Left ventricle myocardium inferior (tissue), 1 donor: ENCODE measurements around the gene EPB41L4A. TPM values are rescaled to one million over a fixed set of nuclear protein-coding genes. Genes with fewer than 3 reads are reported as not detected.

Experiments used
- DNase-seq: peaks from one replicate; pipeline ENCODE4 v3.0.0-alpha.2; 2020
- H3K27ac ChIP-seq: fragments of 200-600 bp; replicated peaks from 2 replicates; pipeline ENCODE4 v1.8.0; 2021
- H3K27me3 ChIP-seq: fragments of 200-600 bp; 2 replicates; pipeline ENCODE4 v1.8.0; 2021; ENCODE audit warnings: low read depth
- H3K36me3 ChIP-seq: fragments of 200-600 bp; 2 replicates; pipeline ENCODE4 v1.8.0; 2021
- H3K4me1 ChIP-seq: fragments of 200-600 bp; 2 replicates; pipeline ENCODE4 v1.8.0; 2021
- H3K4me3 ChIP-seq: fragments of 200-600 bp; 2 replicates; pipeline ENCODE4 v1.8.0; 2021; ENCODE audit warnings: mild to moderate bottlenecking, moderate library complexity
- H3K9me3 ChIP-seq: fragments of 200-600 bp; replicated peaks from 2 replicates; pipeline ENCODE4 v1.8.0; 2021
- CTCF ChIP-seq: fragments of 200-600 bp; IDR thresholded peaks from 2 replicates; pipeline ENCODE4 v1.8.0; 2021; ENCODE audit warnings: antibody characterized with exemption, mild to moderate bottlenecking, borderline replicate concordance
- intact Hi-C: fragments of 100-400 bp; cut with micrococcal nuclease; formaldehyde crosslinking; loops from one replicate; pipeline ENCODE4 v1.11.0; 2022
- total RNA-seq: library from RNA; stranded (reverse); fragmentation: NEBNext Ultra II Directional; extraction: Animal tissue kit (Norgen Biotek cat#: 25700); gene quantifications from one replicate; pipeline ENCODE4 v1.2.1, GENCODE V29; 2021
- donor health status: DM: no; HTN: yes; CAD: no; lungs with severe emphysema.

EPB41L4A gene
- total RNA-seq, 1 donor from 2014 or later, result 17.8 TPM

DNA sequence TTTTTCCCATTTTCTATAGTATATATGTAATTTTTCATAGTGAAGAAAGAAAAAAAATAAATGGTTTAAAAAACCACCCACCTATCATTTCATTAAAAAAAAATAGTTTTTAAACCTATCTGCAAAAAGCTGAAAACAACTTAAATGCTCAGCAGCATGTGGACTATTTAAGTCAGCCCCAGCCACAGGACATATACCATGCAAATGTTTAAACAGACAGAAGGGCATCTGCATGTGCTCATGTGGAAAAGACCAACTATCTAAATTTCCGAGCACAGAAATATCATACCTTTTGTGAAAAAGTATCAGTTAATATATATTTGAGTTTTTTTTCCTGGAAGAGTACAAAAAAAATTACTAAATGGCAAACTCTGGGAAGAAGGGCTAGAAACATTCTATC lies 143.4 kb downstream of the EPB41L4A start:
- peaks cover 16% of the 10 kb centered on the region for H3K4me1 ChIP-seq
- H3K27me3 ChIP-seq, result no peaks in the 10 kb centered on the region
- no peaks in the 10 kb centered on the region for H3K9me3 ChIP-seq
- TF ChIP-seq CTCF, result no peak
- no peak overlapping the region for H3K4me3 ChIP-seq
- H3K27ac ChIP-seq, result no peak overlapping the region
- H3K36me3 ChIP-seq, result no peaks in the 10 kb centered on the region
- DNase-seq, result no peak
- intact Hi-C loops, result no loop called here

DNA sequence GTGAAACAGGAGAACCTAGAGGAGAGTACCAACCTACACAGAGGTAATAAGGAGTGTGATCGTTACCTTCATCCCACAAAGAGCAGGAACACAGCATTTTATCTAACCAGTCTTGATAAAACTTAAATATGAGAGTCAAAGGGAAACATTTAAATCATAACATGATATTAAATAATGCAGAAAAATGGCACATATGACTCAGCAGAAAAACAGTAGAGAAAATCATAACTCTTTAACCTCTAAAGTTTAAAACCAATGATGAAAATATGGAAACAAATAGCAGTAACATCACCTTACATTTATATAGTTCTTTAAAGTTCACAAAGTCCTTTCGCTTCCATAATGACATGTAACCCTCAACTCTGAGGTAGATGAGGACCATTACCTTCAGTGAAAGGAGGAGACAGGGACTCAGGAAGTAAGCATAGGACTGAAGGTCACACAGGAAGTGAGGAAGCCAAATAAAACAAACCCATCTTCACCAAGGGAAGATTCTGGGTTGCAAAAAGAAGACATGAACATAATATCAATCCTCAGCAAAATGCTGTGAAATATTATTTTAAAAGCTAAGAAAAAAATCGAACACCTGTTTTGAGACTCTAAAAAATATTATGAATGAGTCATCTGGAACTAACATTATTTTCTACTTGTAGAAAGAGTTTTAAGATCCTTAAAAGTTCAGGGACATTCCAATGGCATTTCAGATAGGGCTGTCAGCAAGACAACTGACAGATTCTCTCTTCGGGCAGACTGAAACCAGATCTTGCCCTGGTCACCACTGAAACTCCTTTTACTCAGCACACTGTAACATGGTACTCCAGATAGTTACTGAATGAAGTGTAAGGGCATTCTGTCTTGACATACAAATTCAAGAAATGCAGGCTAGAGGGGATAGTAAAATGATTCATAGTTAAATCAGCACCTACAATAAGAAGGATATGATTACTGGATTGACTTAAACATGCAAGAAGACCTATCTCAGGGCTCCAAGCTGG lies 148.5 kb downstream of the EPB41L4A start:
- Histone ChIP-seq H3K27ac (no peak overlapping the region), H3K4me1 (peaks cover 23% of the 10 kb centered on the region), H3K36me3 (peaks cover 6% of the 10 kb centered on the region), H3K9me3 (no peaks in the 10 kb centered on the region), H3K4me3 (no peak overlapping the region), H3K27me3 (no peaks in the 10 kb centered on the region)
- intact Hi-C loops, result no loop called here
- TF ChIP-seq CTCF, result no peak
- DNase-seq, result no peak

DNA sequence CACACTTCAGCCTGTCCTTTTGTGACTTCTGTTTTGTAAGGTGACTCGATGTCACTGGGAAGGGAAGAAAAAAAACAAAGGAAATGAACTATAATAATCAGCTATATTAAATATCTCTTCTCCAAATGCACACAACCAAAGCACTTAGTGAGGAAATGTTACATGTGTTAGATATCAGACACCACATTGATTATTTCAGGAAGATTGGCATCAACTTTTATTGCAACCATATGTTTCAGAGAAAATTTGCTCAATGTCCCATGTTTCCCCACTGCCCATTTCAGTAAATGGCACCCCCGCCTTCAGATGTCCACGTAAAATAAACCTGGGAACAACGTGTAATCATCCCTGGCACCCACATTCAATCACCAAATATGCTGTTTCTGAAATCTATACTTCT lies 151.8 kb downstream of the EPB41L4A start:
- Histone ChIP-seq H3K4me3 (no peak overlapping the region), H3K9me3 (no peaks in the 10 kb centered on the region), H3K27ac (no peak overlapping the region), H3K27me3 (no peaks in the 10 kb centered on the region), H3K36me3 (peaks cover 19% of the 10 kb centered on the region), H3K4me1 (peaks cover 47% of the 10 kb centered on the region)
- TF ChIP-seq CTCF, result no peak
- intact Hi-C loops, result no loop called here
- no peak for DNase-seq

- no peak for DNase-seq
- intact Hi-C loops, result no loop called here
- no peaks in the 10 kb centered on the region for H3K9me3 ChIP-seq
- peaks cover 29% of the 10 kb centered on the region for H3K36me3 ChIP-seq
- no peaks in the 10 kb centered on the region for H3K27me3 ChIP-seq
- no peak for TF ChIP-seq CTCF
- peaks cover 27% of the 10 kb centered on the region for H3K4me1 ChIP-seq
- no peak overlapping the region for H3K4me3 ChIP-seq
- no peak overlapping the region for H3K27ac ChIP-seq
Observed at GRCh38 chr5:112264666-112265065, 154.4 kb downstream of the EPB41L4A start.

DNA sequence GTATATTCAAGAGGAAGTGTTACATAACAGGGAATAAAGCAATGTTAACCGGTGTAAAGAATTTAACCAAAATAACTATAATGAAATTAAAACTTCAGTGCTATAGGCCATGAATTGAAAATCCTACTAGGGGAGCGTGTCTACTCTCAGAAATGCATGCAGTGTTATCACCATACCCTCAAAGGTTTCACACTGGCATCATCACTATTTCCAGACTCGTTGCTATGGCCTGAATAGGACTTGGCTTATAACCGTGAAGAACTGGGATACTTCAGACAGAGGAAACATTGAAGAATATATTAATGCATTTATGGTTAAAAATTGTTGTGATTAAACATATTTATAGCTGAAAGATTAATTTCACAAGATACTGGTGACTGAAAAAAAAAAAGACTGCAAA lies 154.9 kb downstream of the EPB41L4A start:
- peaks cover 29% of the 10 kb centered on the region for H3K4me1 ChIP-seq
- H3K9me3 ChIP-seq, result no peaks in the 10 kb centered on the region
- TF ChIP-seq CTCF, result no peak
- H3K36me3 ChIP-seq, result peaks cover 29% of the 10 kb centered on the region
- no peak overlapping the region for H3K27ac ChIP-seq
- no peaks in the 10 kb centered on the region for H3K27me3 ChIP-seq
- no peak overlapping the region for H3K4me3 ChIP-seq
- intact Hi-C loops, result no loop called here
- no peak for DNase-seq
